Bronchial epithelial cell (primary cell): ENCODE results near the gene EFNB2. TPM values are rescaled to one million over a fixed set of nuclear protein-coding genes. Genes with fewer than 3 reads are reported as not detected.

Experiments
- DNase-seq: peaks from one replicate; pipeline ENCODE4 v3.0.0-alpha.2; 2010; ENCODE audit warnings: low read depth
- FAIRE-seq: peaks from 2 replicates; lab custom pipeline; 2011; peaks lifted over from hg19 to GRCh38; lab: Jason Lieb, UNC
- H3K27me3 ChIP-seq: 2 replicates; pipeline ENCODE4 v1.5.1; 2011; ENCODE audit warnings: low read length; ENCODE audit not compliant: control insufficient read depth, insufficient read depth
- H3K36me3 ChIP-seq: 2 replicates; pipeline ENCODE4 v1.5.1; 2011; ENCODE audit warnings: low read length; ENCODE audit not compliant: control insufficient read depth, insufficient read depth
- H3K4me3 ChIP-seq: 2 replicates; pipeline ENCODE4 v1.5.1; 2011; ENCODE audit warnings: mild to moderate bottlenecking, low read depth, low read length, control low read depth
- total RNA-seq: library from RNA; depleted of rRNA; stranded (reverse); fragments of >200 nt; gene quantifications from 2 replicates; pipeline ENCODE4 v1.2.1, GENCODE V29; 2014
- TF ChIP-seq, protein P1 (sequence below): IDR thresholded peaks from 2 replicates; pipeline ENCODE4 v1.5.1; 2011; ENCODE audit warnings: mild to moderate bottlenecking, moderate library complexity, low read length, control low read depth, inconsistent platforms; ENCODE audit not compliant: insufficient read depth, severe bottlenecking

EFNB2 gene
- total RNA-seq, 1 donor from 2014 or later, result 11.3 TPM

- no peaks in the 10 kb centered on the region for H3K27me3 ChIP-seq
- DNase-seq (no peak), FAIRE-seq (no peak)
- H3K4me3 ChIP-seq, result no peak overlapping the region
- TF ChIP-seq, protein P1, sequence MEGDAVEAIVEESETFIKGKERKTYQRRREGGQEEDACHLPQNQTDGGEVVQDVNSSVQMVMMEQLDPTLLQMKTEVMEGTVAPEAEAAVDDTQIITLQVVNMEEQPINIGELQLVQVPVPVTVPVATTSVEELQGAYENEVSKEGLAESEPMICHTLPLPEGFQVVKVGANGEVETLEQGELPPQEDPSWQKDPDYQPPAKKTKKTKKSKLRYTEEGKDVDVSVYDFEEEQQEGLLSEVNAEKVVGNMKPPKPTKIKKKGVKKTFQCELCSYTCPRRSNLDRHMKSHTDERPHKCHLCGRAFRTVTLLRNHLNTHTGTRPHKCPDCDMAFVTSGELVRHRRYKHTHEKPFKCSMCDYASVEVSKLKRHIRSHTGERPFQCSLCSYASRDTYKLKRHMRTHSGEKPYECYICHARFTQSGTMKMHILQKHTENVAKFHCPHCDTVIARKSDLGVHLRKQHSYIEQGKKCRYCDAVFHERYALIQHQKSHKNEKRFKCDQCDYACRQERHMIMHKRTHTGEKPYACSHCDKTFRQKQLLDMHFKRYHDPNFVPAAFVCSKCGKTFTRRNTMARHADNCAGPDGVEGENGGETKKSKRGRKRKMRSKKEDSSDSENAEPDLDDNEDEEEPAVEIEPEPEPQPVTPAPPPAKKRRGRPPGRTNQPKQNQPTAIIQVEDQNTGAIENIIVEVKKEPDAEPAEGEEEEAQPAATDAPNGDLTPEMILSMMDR, result no peak
- no peaks in the 10 kb centered on the region for H3K36me3 ChIP-seq
These were observed 29.8 kb upstream of the EFNB2 start for GRCh38 chr13:106565127-106565775.

DNA sequence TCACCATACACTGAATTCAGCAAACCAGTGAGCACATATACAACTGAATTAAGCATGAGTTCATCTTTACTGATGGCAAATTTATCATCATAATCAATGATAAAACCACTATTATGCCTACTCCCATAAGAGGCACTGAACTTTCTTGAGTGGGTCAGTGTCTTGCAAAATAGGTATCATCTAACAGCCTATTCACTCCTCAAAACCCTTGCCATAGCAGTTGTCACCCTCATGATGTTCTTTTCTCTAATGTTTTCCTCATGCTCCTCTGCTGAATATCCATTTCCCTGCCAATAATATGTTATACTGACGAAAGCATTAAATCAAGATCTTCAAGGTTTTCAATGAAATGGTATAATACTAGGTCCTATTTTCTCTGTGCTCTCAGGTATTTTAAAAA is 26.8 kb upstream of the EFNB2 start:
- Histone ChIP-seq H3K4me3 (no peak overlapping the region), H3K27me3 (no peaks in the 10 kb centered on the region), H3K36me3 (peaks cover 5% of the 10 kb centered on the region)
- no peak for FAIRE-seq
- TF ChIP-seq, protein P1, result no peak
- DNase-seq, result no peak

DNA sequence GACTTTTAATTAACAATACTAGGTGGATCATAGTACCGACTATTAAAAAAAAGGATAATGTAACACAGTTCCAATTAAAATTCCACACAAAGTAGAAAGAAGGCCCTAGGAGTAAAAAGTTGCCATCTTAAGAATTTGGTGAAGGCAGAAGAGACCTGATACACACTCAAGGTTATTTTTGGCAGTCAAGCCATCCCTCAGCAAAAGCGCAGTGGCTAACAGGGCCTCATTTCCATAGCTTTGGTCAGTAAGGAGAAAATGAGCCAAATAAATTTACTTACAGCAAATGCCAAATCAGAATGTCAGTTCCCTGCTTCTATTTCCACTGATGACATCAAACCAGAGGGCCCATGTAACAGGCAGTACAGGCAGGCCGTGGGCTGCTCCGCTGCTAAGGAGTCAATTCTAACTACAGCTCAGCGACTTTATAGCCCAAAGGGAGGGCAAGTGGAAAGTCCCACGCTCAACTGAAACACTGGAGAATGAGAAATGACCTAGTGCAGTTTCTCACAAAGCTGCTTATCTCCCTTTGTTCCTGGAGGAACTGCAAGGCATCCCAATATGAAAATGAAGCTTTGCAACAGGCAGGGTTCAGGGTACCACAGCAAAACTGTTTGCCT is 26.2 kb upstream of the EFNB2 start:
- H3K36me3 ChIP-seq, result peaks cover 5% of the 10 kb centered on the region
- FAIRE-seq, result no peak
- no peaks in the 10 kb centered on the region for H3K27me3 ChIP-seq
- H3K4me3 ChIP-seq, result no peak overlapping the region
- TF ChIP-seq, protein P1, result no peak
- DNase-seq, result no peak

DNA sequence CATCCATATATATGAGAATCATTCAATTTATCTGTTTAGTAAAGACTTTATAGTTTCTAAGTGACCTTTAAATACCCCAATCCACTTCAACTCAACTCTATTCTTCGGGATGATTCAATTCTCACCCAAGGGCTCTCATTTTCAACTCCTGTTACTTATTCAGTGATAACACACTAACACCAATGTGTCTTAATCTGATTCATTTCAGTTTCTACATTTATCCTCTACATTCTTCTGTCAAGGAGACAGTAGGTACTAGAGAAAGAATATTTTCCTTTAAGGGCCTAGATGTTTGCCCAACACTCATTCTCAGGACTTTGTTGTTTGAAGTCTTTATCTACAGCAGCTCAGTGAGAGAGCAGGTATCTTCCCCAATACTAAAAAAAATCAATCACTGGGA is 25.4 kb upstream of the EFNB2 start:
- H3K36me3 ChIP-seq, result peaks cover 5% of the 10 kb centered on the region
- H3K4me3 ChIP-seq, result no peak overlapping the region
- FAIRE-seq (no peak), DNase-seq (no peak)
- TF ChIP-seq, protein P1, result no peak
- H3K27me3 ChIP-seq, result no peaks in the 10 kb centered on the region

DNA sequence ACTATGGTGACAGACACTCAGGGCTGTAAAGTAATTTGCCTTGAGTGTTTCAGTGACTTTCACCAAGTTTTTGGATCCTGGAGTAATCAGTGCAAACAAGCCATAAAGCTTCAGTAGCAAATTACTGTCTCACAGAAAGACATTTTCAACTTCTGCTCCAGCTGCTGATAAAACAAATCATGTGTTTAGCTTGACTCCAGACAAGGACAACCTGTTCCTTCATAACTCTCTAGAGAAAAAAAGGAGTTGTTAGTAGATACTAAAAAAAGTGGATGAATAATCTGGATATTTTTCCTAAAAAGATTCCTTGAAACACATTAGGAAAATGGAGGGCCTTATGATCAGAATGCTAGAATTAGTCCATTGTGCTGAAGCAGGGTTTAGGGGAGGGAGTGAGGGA is 23.1 kb upstream of the EFNB2 start:
- H3K4me3 ChIP-seq, result no peak overlapping the region
- no peak for DNase-seq
- no peak for FAIRE-seq
- TF ChIP-seq, protein P1, result no peak
- no peaks in the 10 kb centered on the region for H3K27me3 ChIP-seq
- H3K36me3 ChIP-seq, result peaks cover 11% of the 10 kb centered on the region
